Fibroblast of skin of scalp (primary cell): ENCODE results near the gene TBX21.
A peak's percentile ranks its signal among the peaks of the same experiment; 100 is the strongest.

ENCODE experiments used
- DNase-seq: peaks from one replicate; pipeline ENCODE4 v3.0.0-alpha.2; 2013

Gene TBX21

DNA sequence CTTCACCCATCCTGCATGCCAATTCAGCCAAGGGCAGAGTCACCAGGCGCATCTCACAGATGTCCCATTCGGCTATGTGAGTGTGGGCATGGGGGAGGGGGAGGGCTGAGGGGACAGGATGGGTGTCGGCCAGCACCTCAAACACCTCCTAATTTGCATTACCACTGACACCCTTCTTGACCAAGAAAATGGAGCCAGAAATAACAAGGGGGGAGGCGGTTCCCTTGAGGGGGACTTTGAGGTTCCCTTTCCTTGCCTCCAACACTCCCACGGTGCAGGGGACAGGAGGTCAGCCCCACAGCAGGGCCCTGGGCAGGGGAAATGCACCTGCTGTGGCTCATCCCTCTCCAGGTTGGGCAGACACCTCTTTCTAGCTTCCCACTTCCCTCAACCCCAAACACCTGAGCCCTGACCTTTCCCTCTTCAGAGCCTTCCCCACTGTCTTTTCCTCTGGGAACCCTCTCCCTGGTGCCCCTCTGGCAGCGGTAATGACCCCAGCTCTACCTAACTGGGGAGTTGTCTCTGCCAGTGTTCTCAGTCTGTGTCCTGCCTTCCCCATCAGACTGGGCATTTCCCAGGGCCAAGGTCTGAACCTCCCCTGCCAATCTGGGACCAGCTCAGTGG, 18.2 kb upstream of the TBX21 start:
- DNase-seq, result no peak

DNA sequence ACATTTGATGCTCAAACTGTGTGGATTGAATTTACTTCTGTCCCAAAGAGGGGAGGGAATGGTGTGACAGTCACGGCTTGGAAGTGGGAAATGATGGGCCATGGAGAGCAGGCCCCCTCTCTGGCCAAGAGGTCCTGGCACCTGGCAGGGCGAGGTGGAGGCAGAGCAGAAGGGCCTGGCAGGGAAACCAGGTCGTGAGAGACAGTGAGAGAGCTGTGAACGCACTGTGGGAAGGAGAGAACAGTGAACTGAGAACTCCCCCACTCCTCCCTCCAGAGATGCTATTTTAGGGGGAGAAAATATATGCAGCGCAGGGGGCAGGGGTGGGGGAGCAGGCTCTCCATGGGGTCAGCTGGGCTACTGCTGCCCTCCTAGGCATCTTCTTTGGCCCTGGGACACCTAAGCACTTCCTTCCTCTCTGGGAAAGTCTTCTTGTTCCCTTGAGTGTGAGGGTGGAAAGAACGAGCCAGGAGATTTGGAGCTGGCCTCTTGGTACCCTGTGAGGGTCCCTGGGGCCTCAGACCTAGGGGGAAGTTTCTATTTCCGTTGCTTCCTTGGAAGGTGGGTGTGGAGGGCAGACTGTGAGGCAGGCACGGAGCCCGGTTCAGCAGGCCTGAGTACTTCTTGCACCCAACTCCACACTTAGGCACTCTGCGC, 17.2 kb upstream of the TBX21 start:
- no peak for DNase-seq

DNA sequence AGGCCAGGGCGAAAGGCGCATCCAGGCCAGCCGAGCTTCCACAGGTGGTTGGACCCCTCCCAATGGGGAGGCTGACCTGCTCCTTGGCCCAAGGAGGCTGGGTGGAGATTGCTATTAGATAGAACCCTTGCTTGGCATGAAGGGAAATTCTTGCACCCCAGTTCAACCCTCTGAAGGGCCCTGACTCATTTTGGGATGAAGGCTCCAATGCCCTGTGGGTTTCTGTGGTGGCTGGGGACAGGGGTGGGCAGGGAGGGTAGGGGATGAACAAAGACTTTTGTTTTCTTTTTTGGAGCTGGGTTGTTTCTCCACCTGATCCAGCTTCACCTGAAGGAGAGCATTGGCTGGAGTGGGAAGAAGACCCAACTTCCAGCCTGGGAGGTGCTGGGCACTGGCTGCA, 16.7 kb upstream of the TBX21 start:
- no peak for DNase-seq

GRCh38 chr17:47717261-47717697, 15.8 kb upstream of the TBX21 start:
- DNase-seq, result no peak

GRCh38 chr17:47717979-47718621, 14.9 kb upstream of the TBX21 start:
- DNase-seq, result no peak

GRCh38 chr17:47718634-47719405, 14.2 kb upstream of the TBX21 start:
- no peak for DNase-seq

DNA sequence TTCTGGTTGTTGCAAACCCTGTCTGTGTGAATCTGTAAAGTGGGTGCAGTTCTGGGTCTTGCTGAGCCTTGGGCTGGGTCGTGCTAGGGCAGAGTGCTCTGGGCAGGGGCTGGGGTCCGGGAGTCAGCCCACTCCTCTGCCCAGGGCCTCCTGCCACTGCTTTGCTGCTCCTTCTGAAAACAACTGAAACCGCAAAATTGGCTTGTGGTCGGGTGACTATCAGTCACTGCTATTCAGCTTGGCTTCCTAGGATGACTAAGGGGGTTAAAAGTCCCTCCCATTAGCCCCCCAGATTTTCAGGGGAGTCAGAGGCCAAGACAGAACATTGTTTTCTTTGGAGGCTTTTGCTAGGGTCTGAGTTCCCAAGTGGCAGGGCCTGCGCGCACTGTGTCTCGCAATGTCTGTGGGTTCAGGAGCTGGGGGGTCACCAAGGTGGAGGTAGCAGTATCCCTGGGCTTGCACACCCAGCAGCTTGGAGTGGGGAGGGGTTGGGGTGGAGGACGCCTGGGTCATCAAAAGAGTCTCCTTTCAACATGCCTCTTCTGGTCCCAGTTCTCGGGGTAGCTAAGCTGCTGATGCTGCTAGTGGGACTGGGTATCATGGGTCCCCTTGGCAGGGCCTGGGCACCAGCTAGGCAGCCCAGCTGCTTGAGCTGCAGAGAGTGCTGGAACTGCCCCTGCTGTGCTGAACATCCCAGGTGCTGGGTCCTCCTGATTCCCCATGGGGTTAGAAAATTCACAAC, 13.5 kb upstream of the TBX21 start:
- DNase-seq, result peak; percentile 85

DNA sequence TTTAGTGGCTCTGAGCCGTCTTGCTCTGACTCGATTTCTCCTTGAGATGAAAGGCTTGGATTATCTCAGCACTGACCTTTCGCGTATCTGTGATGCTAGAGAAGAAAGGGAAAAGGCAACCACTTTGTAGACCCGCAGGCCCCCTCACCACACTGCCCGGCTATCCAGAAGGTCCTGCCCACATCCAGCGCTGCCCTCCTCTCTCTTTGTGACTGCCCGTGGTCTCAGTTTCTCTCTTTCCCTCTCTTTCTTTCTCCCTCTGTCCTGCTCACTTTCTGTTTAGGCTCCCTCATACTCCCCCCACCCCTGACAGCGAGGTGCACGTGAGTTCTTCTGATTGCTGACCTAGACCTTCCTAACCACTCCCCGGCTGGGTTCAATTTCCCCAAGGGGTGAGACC, 12.8 kb upstream of the TBX21 start:
- no peak for DNase-seq

- DNase-seq, result peak; percentile 64
These were observed 12.1 kb upstream of the TBX21 start for GRCh38 chr17:47720754-47721533.

- DNase-seq, result no peak
These were observed 11.3 kb upstream of the TBX21 start for GRCh38 chr17:47721725-47722124.

- no peak for DNase-seq
These were observed 8.3 kb upstream of the TBX21 start for GRCh38 chr17:47724705-47725104.

- no peak for DNase-seq
These were observed 7.5 kb upstream of the TBX21 start for GRCh38 chr17:47725446-47726111.

- no peak for DNase-seq
These were observed 6.0 kb upstream of the TBX21 start for GRCh38 chr17:47726796-47727703.

DNA sequence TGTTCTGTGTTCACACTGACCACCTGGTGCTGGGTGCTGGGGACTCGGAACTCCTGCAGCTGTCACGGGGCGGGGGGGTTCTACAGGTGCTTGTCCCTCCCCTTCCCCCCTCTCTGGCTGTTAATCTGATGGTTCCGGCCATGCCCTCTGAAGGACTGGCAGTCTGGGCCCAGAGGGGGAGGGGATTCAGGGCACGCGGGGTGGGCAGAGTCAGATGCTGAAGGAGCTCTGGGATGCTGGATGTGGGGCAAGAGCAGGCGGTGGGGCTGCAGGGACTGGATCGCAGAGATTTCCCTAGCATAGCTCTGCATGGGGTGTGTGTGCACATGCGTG, 5.4 kb upstream of the TBX21 start:
- DNase-seq, result no peak

GRCh38 chr17:47728214-47728877, 4.7 kb upstream of the TBX21 start:
- DNase-seq, result no peak

DNA sequence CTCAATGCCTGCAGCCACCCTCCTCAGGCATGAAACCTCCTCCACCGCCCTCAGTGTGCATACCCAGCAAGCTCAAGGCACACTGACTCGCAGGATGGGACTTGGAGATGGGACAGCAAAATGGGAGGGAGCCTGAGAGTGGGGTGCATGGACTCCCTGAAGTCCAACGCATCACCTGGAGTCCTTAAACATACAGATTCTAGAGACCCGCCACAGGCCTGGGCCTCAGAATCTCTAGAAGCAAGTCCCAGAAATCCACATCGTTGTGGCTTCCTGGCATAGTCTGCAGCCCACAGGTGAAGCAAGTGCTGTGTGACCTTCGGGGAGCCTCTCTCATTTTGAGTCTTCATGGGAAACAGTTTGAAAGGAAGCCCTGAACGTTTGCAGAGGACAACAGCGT, 3.6 kb upstream of the TBX21 start:
- DNase-seq, result no peak

DNA sequence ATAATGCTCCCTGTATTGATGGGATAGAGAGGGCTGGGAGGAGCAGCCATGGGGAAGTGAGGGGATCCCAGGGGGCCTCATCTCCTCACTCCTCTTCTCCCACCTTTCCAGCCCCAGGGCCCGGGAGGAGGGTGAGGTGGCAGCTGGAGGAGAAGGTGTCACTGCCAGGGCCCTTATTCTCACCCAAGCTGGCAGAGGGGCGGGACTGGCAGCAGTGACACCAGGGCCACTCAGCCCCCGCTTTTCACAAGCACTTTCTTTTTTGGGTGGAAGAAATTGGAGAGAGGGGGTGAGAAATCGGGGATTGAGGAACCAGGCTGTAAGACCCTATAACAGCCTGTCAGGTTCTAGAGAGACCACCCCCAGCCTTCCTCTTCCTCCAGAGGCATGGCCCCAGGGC, 2.4 kb upstream of the TBX21 start:
- DNase-seq, result no peak

- DNase-seq, result no peak
These were observed 1.6 kb upstream of the TBX21 start for GRCh38 chr17:47731396-47731795.

DNA sequence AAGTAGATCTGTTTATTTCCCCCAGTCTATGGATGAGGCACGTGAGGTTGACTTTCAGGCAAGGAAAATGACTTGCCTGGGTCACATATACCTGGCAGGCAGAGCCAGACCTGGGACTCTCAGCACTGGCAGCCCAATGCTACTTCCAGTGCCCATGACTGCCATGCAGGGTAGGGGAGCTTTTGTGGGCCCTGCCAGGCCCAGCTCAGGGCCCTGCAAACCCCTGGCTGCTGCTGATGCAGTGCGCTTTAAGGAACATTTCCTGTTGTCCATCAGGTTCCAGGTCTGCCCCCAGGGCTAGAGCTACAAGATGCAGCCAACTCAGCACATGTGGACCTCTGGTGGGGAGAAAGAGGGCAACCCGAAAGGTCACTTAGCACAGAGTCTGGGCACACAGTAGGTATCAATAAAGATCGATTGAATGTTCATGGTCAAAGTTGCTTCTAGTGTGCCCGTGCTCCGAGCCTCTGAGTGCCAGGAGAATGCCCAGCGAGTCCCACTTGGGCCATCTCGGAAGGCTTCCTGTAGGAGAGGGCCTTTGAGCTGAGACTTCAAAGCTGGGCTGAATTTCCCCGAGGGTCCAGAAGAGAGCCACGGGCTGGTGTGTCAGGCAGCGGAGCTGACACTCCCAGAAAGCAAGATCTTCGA, 513 bp upstream of the TBX21 start:
- DNase-seq, result no peak
